A673 (cell line): ENCODE data around the gene CST11. TPM values are rescaled to one million over a fixed set of nuclear protein-coding genes. Genes with fewer than 3 reads are reported as not detected.

Experiments
- BruUV-seq: library from RNA; stranded (reverse); fragments of 400-500 nt; replicated peaks from 2 replicates; lab custom pipeline; 2021; lab: Mats Ljungman, UMichigan
- CTCF ChIA-PET: fragments of 300-600 bp; sonication (Branson Sonifier 250); formaldehyde crosslinking; loops from one replicate; lab custom pipeline; 2022; ENCODE audit warnings: antibody characterized with exemption; lab: Charles Lee
- POLR2A ChIA-PET: fragments of 300-600 bp; sonication (Branson Sonifier 250); formaldehyde crosslinking; loops from one replicate; lab custom pipeline; 2022; ENCODE audit warnings: antibody characterized with exemption; ENCODE audit not compliant: low non-redundant PET; lab: Charles Lee
- DNase-seq: peaks from one replicate; pipeline ENCODE4 v3.0.0-alpha.2; 2015; ENCODE audit warnings: low spot score
- H3K27ac ChIP-seq: fragments of 200-600 bp; sonication (generic); 2 replicates; pipeline ENCODE4 v1.5.1; 2016; ENCODE audit warnings: mixed run types, low read depth, mild to moderate bottlenecking, mixed read lengths, antibody characterized with exemption, low read length; ENCODE audit not compliant: poor library complexity, severe bottlenecking
- H3K27me3 ChIP-seq: fragments of 200-600 bp; sonication (generic); replicated peaks from 2 replicates; pipeline ENCODE4 v1.6.1; 2017; ENCODE audit warnings: mixed run types, low read depth, mild to moderate bottlenecking, mixed read lengths, antibody characterized with exemption, low read length; ENCODE audit not compliant: insufficient read depth, poor library complexity
- H3K36me3 ChIP-seq: fragments of 200-600 bp; sonication (generic); 2 replicates; pipeline ENCODE4 v1.6.1; 2016; ENCODE audit warnings: mixed run types, mild to moderate bottlenecking, mixed read lengths, antibody characterized with exemption, low read length; ENCODE audit not compliant: insufficient read depth, poor library complexity, severe bottlenecking
- H3K4me1 ChIP-seq: fragments of 200-600 bp; sonication (generic); 2 replicates; pipeline ENCODE4 v1.6.1; 2017; ENCODE audit warnings: mixed run types, mild to moderate bottlenecking, mixed read lengths, antibody characterized with exemption, low read length; ENCODE audit not compliant: insufficient read depth, poor library complexity, severe bottlenecking
- H3K4me3 ChIP-seq: fragments of 200-600 bp; sonication (generic); 2 replicates; pipeline ENCODE4 v1.5.1; 2016; ENCODE audit warnings: low read depth, mixed run types, mild to moderate bottlenecking, mixed read lengths, low read length; ENCODE audit not compliant: poor library complexity, severe bottlenecking
- H3K9me3 ChIP-seq: fragments of 200-600 bp; sonication (generic); 2 replicates; pipeline ENCODE4 v1.6.1; 2016; ENCODE audit warnings: mixed run types, low read depth, mild to moderate bottlenecking, mixed read lengths, antibody characterized with exemption, low read length; ENCODE audit not compliant: poor library complexity, severe bottlenecking
- EZH2 ChIP-seq: fragments of 200-600 bp; sonication (generic); IDR thresholded peaks from 2 replicates; pipeline ENCODE4 v1.6.1; 2017; ENCODE audit warnings: borderline replicate concordance, low read depth, mild to moderate bottlenecking, mixed read lengths, antibody characterized with exemption, low read length; ENCODE audit not compliant: poor library complexity, severe bottlenecking
- intact Hi-C: fragments of 100-400 bp; cut with micrococcal nuclease; formaldehyde crosslinking; loops from one replicate; pipeline ENCODE4 v1.10.0; 2022; ENCODE audit not compliant: unreplicated experiment
- total RNA-seq: library from RNA; stranded (reverse); gene quantifications from 2 replicates; pipeline ENCODE4 v1.2.3, GENCODE V29; 2021
- TF ChIP-seq, protein P1 (sequence below): fragments of 300-800, 200-600 bp; sonication (generic); conservative IDR thresholded peaks from 2 replicates; pipeline ENCODE4 v1.5.1; 2017; ENCODE audit warnings: low read depth, mild to moderate bottlenecking, antibody characterized with exemption, low read length, moderate library complexity, mixed read lengths

Gene CST11
- total RNA-seq, 1 experiment from 2014 or later, result not detected

DNA sequence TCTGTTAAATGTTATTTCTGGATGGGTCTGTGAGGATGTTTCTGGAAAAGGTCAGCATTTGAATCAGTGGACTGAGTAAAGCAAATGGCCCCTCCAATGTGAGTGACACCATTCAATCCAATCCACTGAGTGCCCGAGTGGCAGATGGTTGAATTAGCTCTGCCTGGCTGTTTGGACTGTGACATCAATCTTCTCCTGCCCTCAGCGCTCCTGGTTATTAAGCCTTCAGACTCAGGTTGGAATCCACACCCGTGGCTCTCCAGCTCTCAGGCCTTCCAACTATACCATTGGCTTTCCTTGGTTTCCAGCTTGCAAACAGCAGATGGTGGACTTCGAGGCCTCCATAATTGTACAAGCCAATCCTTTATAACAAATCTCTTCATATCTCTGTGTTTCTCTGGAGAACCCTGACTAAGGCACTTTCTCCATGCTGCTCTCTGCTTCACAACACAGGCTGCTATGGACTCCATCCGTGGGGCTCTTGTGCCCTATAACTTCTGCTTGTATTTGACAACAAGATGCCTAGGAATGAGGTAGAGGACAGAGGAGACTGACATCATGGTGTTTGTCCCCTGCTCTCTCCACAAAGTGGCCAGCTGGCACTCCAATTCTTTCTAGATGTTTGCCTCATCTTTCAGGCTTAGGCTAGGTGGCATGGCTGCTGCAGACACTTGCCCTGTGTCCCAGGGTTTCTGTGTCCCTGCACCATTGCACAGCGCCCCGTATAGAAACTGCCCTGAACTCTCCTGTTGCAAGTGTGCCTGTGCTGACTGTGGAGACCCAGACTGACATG, 18.0 kb downstream of the CST11 start:
- no peak for DNase-seq
- no peaks in the 10 kb centered on the region for H3K9me3 ChIP-seq
- no peaks in the 10 kb centered on the region for H3K4me1 ChIP-seq
- ChIA-PET CTCF (no interaction called here), POLR2A (no interaction called here)
- H3K36me3 ChIP-seq, result no peaks in the 10 kb centered on the region
- intact Hi-C loops, result no loop called here
- TF ChIP-seq, protein P1, sequence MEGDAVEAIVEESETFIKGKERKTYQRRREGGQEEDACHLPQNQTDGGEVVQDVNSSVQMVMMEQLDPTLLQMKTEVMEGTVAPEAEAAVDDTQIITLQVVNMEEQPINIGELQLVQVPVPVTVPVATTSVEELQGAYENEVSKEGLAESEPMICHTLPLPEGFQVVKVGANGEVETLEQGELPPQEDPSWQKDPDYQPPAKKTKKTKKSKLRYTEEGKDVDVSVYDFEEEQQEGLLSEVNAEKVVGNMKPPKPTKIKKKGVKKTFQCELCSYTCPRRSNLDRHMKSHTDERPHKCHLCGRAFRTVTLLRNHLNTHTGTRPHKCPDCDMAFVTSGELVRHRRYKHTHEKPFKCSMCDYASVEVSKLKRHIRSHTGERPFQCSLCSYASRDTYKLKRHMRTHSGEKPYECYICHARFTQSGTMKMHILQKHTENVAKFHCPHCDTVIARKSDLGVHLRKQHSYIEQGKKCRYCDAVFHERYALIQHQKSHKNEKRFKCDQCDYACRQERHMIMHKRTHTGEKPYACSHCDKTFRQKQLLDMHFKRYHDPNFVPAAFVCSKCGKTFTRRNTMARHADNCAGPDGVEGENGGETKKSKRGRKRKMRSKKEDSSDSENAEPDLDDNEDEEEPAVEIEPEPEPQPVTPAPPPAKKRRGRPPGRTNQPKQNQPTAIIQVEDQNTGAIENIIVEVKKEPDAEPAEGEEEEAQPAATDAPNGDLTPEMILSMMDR, result no peak
- no peak for TF ChIP-seq EZH2
- H3K4me3 ChIP-seq, result no peak overlapping the region
- H3K27me3 ChIP-seq, result no peaks in the 10 kb centered on the region
- H3K27ac ChIP-seq, result no peak overlapping the region
- no TSS peak for BruUV-seq

DNA sequence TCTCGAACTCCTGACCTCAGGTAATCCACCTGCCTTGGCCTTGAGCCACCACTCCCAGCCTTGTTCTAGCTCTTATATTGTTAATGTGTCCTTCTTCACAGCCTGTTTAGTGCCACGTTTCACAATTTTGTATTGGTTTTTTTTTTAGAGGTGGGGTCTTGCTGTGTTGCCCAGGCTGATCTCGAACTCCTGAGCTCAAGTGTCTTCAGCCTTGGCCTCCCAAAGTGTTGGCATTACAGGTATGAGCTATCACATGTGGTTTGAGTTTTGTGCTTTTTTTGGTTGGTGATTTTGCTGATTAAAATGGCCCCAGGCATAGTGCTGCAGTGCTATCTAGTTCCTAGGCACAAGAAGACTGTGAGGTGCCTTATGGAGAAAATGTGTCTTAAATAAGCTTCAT, 19.0 kb downstream of the CST11 start:
- H3K4me1 ChIP-seq, result no peaks in the 10 kb centered on the region
- DNase-seq, result no peak
- TF ChIP-seq EZH2, result no peak
- TF ChIP-seq, protein P1, result no peak
- ChIA-PET POLR2A (no interaction called here), CTCF (no interaction called here)
- H3K36me3 ChIP-seq, result no peaks in the 10 kb centered on the region
- H3K27ac ChIP-seq, result no peak overlapping the region
- H3K27me3 ChIP-seq, result no peaks in the 10 kb centered on the region
- no TSS peak for BruUV-seq
- no peaks in the 10 kb centered on the region for H3K9me3 ChIP-seq
- H3K4me3 ChIP-seq, result no peak overlapping the region
- intact Hi-C loops, result no loop called here

DNA sequence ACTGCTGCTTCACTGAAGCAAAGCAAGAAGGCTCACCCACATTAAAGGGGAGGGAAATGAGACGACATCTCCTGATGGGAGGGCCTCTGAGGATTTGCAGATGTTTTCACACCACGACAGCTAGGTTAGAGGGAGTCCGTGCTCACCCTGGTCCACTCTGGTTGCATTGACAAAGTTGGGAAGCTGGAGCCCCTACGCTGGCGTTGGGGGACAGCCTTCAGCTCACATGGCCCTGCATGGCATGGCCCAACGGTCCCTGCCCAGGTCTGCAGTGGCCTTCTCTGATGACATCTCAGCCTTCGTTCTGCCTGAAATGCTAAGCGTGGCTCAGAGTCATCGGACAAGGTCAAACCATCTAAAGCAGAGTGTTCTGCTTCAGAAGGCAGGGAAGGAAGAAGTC, 27.5 kb downstream of the CST11 start:
- TF ChIP-seq, protein P1, result no peak
- TF ChIP-seq EZH2, result no peak
- Histone ChIP-seq H3K27ac (no peak overlapping the region), H3K4me1 (no peaks in the 10 kb centered on the region), H3K36me3 (no peaks in the 10 kb centered on the region), H3K9me3 (no peaks in the 10 kb centered on the region), H3K4me3 (no peak overlapping the region), H3K27me3 (no peaks in the 10 kb centered on the region)
- ChIA-PET CTCF (no interaction called here), POLR2A (no interaction called here)
- no TSS peak for BruUV-seq
- no peak for DNase-seq
- intact Hi-C loops, result no loop called here
